Rectal smooth muscle tissue (tissue), 1 donor: Measurements from ENCODE around the gene EXOC4.

Experiments used
- H3K27ac ChIP-seq: one replicate; pipeline ENCODE4 v1.7.0; 2013; ENCODE audit warnings: low read depth, low read length, inconsistent platforms
- H3K27me3 ChIP-seq: one replicate; pipeline ENCODE4 v1.7.0; 2013; ENCODE audit warnings: low read length; ENCODE audit not compliant: control insufficient read depth, insufficient read depth
- H3K36me3 ChIP-seq: one replicate; pipeline ENCODE4 v1.7.0; 2013; ENCODE audit warnings: low read length; ENCODE audit not compliant: control insufficient read depth, insufficient read depth
- H3K4me1 ChIP-seq: one replicate; pipeline ENCODE4 v1.7.0; 2013; ENCODE audit warnings: low read length; ENCODE audit not compliant: control insufficient read depth, insufficient read depth
- H3K4me3 ChIP-seq: one replicate; pipeline ENCODE4 v1.7.0; 2013; ENCODE audit warnings: low read length
- H3K9ac ChIP-seq: one replicate; pipeline ENCODE4 v1.7.0; 2013; ENCODE audit warnings: low read length

Gene EXOC4

DNA sequence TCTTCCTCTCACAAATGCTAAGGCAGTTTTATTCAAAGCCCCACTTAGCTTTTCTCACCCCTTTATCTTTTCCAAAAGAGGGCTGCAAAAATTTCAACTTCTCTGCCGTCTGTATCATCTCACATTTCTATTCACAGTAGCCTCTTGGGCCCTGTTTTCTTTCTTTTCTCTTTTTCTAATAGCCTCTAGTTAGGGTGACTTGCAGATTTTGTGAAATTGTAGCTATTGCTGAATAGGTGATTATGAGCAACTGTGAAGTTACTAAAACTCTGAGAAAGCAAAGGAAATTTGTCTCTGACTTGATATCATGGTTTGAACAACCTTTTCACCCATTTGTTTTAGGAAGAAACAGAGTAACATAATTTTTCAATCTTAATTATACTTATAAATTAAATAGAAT lies 29.2 kb downstream of the EXOC4 start:
- Histone ChIP-seq H3K9ac (no peak overlapping the region), H3K27me3 (no peaks in the 10 kb centered on the region), H3K4me1 (no peaks in the 10 kb centered on the region), H3K36me3 (no peaks in the 10 kb centered on the region), H3K27ac (no peak overlapping the region), H3K4me3 (no peak overlapping the region)

DNA sequence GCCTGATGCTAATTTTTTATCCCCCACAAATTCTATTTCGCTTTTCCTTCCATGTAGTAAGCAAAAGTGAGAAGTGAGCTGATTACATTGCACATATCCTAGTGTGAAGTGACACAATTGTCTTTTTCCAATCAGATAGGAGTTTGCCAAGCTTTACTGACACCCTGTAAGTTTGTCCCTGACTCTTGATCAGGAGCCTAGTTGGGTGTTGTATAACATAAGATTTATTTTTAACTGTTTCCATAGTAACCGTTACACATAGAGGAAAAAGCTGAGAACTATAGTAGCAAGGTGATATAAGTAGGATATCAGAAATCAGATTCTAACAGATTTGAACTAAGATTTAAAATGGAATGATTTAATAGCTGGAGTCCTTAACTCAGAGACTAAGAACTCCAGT lies 31.2 kb downstream of the EXOC4 start:
- Histone ChIP-seq H3K27me3 (no peaks in the 10 kb centered on the region), H3K4me1 (no peaks in the 10 kb centered on the region), H3K4me3 (no peak overlapping the region), H3K9ac (no peak overlapping the region), H3K36me3 (no peaks in the 10 kb centered on the region), H3K27ac (no peak overlapping the region)

DNA sequence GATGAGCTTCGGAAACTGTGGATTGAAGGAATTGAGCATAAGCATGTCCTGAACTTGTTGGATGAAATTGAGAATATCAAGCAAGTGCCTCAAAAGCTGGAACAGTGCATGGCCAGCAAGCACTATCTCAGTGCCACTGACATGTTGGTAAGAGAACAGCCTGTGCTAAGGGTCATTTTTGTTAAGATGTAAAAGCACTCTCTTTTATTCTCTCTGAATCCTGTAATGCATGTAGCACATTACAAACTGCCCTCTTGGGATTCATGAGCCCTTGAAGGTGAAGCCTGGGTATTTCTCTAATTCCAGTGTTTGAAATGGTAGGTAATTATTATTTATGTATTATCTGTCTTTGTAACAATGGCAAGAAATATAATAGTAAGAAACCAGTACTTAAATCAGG lies 36.1 kb downstream of the EXOC4 start:
- no peak overlapping the region for H3K9ac ChIP-seq
- no peak overlapping the region for H3K27ac ChIP-seq
- no peak overlapping the region for H3K4me3 ChIP-seq
- no peaks in the 10 kb centered on the region for H3K27me3 ChIP-seq
- no peaks in the 10 kb centered on the region for H3K4me1 ChIP-seq
- no peaks in the 10 kb centered on the region for H3K36me3 ChIP-seq

DNA sequence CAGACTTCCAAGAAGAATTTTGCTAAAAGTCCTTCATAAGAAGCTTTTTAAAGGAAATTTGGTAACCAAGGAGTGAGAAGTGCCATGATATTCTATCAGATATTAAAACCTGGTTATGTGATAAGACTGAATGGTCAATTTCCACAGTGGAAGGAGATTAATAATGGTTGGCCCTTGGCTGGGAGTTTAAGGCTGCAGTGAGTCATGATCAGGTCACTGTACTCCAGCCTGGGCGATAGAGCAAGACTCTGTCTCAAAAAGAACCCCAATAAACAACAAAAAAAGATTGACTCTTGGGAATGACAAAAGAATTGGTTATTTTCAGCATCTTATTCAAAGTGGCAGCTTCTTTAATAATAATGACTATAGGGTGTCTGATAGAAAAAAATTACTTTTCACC lies 37.2 kb downstream of the EXOC4 start:
- H3K4me1 ChIP-seq: no peaks in the 10 kb centered on the region

DNA sequence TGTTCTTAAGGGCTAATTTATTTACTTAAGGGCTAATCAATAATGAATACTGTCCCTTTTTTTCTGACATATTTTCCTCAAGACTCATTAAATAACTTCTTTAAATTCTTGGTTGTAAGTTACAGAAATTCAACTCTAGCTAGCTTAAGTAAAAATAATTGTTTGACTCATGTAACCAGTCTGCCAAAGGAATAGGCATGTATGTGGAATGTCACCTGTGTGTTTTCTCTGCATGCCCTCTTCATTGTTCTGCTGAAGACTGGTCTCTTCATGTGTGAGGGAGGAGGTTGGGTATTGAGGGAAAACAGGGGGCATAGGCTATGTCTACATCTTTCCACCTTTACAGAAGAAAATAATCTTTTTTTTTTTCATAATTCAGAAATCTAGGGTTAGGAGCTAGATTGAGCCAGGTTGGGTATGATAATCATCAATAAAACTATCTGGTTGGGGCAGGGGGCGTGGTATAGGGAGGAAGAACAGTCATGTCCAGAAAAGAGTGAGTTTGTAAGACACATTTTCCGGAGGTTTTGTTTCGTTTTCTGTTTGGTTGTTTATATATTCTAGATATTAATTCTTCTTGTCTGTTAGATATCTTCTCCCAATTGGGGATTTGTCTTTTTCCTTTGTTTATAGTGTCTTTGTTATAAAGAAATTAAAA lies 37.9 kb downstream of the EXOC4 start:
- Histone ChIP-seq H3K27ac (no peak overlapping the region), H3K4me1 (no peaks in the 10 kb centered on the region), H3K27me3 (no peaks in the 10 kb centered on the region), H3K36me3 (no peaks in the 10 kb centered on the region), H3K9ac (no peak overlapping the region), H3K4me3 (no peak overlapping the region)

More for the DNA sequence above, 37.2 kb downstream of the EXOC4 start:
- Histone ChIP-seq H3K4me3 (no peak overlapping the region), H3K27me3 (no peaks in the 10 kb centered on the region), H3K36me3 (no peaks in the 10 kb centered on the region), H3K9ac (no peak overlapping the region), H3K27ac (no peak overlapping the region)

DNA sequence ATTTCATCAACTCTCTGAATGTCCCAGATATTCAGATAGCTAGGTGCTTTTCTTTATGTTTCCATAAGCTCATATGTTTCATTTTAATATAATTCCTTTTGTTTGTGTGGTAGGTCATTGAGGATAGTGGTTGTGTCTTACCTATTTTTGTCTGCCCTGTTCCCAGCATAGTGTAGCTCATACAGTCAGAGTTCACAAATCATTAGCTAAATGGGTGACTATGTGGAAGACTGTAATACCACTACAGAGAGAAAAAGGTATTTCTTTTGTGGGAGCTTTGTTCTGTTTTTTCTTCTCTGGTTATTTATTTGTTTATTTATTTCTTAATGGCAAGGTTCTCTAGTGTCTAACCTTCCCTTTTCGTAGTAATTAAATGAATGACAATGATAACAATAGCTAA lies 39.8 kb downstream of the EXOC4 start:
- H3K27ac ChIP-seq: no peak overlapping the region
- H3K27me3 ChIP-seq: no peaks in the 10 kb centered on the region
- no peaks in the 10 kb centered on the region for H3K4me1 ChIP-seq
- no peak overlapping the region for H3K4me3 ChIP-seq
- H3K9ac ChIP-seq: no peak overlapping the region
- H3K36me3 ChIP-seq: no peaks in the 10 kb centered on the region

DNA sequence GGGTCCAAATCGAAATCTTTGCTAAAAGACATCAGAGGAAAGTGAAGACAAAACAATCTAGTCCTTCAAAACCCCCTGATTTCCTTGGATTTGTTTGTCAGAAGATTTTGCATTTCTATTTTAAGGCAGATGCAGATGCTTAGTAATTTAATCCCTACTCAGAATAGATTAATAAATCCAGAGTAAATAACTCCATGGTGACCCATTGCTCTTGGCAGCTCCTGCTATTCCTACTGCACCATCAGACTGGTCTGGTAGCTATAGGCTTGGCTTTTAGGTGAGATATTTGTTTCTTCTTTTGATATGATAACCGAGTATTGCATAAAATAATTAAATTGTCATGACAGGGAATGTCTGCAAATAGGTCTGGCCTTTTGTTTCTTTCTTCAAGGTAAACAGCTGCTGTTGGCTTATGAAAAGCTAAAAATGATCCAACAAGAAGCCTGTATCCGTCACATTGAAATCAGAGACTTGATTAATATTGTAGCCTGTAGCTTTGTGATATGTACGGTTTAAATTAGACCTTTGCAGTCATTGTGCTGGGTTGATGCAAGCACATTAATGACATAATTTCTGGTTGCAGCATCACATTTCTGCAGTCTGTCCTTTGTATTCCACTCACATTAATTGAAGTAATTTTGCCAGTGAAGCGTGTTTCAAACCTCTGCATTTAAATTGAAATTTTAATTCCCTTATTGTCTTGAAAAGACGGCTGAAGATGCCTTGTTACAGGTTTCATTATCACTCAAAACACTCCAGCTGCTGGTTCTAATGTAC lies 40.7 kb downstream of the EXOC4 start:
- Histone ChIP-seq H3K36me3 (no peaks in the 10 kb centered on the region), H3K9ac (no peak overlapping the region), H3K4me1 (no peaks in the 10 kb centered on the region), H3K27me3 (no peaks in the 10 kb centered on the region), H3K27ac (no peak overlapping the region), H3K4me3 (no peak overlapping the region)

DNA sequence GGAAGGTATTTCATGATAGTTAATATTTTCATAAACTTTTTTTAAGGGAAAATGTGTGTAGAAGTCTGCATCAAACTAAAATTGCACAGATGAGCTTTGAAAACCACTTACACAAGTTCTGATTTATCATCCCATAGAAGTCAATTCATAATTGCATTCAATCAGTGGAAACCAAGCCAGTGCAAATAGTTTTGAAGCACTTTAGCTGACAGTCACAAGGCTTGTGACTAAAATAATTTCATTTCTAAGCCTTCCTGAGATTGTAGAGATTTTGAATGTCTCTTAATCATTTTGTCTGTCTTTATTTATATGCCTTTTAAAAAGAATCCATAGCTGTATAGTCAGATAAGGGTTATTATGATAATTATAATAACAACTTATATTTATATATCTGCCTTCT lies 41.4 kb downstream of the EXOC4 start:
- H3K9ac ChIP-seq: no peak overlapping the region

DNA sequence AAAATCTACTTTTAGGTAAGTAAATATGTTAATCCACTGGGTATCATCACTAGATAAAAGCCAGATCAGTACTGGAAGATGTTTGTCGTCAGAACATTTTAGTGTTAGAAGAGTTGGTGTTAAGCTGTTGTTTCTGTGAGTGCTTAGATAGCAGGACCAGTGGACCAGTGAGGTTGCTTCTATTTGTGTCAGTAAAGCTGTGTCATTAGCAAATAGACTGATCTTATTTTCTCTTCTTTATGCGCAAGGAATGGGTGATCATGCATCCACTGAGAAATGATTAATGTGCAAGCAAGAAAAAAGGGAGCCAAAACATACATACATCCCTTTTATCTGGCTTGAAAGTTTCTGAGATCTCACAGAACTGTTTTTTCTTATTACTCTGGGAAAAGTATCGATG lies 42.6 kb downstream of the EXOC4 start:
- no peaks in the 10 kb centered on the region for H3K36me3 ChIP-seq
- H3K27me3 ChIP-seq: no peaks in the 10 kb centered on the region
- no peak overlapping the region for H3K4me3 ChIP-seq
- H3K9ac ChIP-seq: no peak overlapping the region
- no peak overlapping the region for H3K27ac ChIP-seq
- H3K4me1 ChIP-seq: no peaks in the 10 kb centered on the region

More for the DNA sequence above, 41.4 kb downstream of the EXOC4 start:
- Histone ChIP-seq H3K4me1 (no peaks in the 10 kb centered on the region), H3K27ac (no peak overlapping the region), H3K36me3 (no peaks in the 10 kb centered on the region), H3K27me3 (no peaks in the 10 kb centered on the region), H3K4me3 (no peak overlapping the region)

DNA sequence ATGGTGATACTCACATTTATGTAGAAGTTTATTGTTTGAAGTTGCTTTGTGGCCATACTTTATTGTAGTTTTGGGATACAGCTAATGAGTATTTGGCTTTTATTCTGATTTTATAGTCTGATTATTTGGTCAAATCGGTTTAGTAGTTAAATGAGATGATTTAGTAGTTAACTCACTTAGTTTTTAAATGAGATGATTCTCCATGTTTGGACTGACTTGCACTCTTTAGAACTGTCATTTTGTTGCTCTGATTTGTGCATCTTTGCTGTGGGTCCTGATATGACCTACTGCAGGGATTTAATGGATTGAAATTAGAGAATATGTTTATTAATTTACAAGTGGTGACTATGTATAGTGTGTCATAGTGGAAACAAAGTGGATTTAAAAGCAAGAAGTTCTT lies 44.2 kb downstream of the EXOC4 start:
- no peaks in the 10 kb centered on the region for H3K27me3 ChIP-seq
- H3K36me3 ChIP-seq: no peaks in the 10 kb centered on the region
- H3K27ac ChIP-seq: no peak overlapping the region
- H3K9ac ChIP-seq: no peak overlapping the region
- H3K4me1 ChIP-seq: no peaks in the 10 kb centered on the region
- H3K4me3 ChIP-seq: no peak overlapping the region

DNA sequence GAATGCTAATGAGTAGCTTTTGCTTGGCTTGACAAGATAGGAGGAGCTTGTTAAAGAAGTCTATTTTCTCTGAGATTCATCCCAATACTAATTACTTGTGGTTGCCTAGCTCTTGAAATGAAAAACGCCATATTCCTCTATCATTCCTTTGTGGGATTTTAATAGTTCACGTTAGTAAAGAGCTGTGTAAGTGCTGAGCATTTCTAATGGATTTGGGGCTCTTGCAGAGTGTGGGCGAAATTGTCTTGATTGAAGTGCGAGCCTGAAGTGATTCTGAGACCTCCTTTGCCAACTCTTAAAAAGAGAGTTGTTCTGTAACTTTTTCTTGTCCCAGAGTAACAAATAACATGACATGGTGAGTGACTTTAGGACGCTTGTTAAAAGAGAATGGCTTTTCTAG lies 45.2 kb downstream of the EXOC4 start:
- Histone ChIP-seq H3K9ac (no peak overlapping the region), H3K4me1 (no peaks in the 10 kb centered on the region), H3K4me3 (no peak overlapping the region), H3K36me3 (no peaks in the 10 kb centered on the region), H3K27ac (no peak overlapping the region), H3K27me3 (no peaks in the 10 kb centered on the region)

DNA sequence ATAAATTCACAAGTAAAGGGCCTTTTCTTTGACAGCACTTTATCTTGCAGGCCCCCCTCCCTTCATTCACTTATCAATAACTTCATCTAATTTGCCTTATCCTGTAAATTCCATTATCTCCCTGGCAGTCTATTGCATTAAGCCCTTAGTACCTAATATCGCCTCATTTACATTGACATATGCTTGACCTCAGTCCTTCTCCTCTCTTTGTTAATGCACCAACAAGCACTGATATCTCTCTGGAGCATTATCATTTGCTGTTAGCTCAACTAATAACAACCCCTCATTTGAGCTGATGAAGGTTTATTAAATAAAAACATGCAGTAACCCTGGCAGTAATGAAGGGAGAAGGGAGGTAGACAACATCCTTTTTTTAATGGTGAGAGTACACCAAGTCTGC lies 46.8 kb downstream of the EXOC4 start:
- Histone ChIP-seq H3K27me3 (no peaks in the 10 kb centered on the region), H3K4me1 (no peaks in the 10 kb centered on the region), H3K27ac (no peak overlapping the region), H3K4me3 (no peak overlapping the region), H3K36me3 (no peaks in the 10 kb centered on the region), H3K9ac (no peak overlapping the region)

DNA sequence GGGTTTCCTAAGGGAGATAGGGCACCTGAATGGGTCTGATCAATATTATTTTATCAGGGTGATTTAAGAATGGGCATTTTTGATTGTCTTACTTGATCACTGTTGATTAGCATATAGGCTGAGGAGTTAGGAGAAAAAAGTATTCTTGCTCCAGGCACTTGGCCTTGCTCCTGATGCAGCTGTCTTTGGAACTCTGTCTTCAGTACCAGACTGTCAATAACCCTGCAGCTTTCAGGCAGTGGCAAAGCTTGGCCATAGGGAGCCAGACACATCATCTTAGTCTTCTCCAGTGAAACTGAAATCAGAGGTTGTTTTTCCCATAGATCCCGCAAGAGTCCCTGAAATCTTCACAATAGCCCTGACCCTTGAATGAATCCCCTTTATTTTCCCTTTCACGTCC lies 47.2 kb downstream of the EXOC4 start:
- H3K36me3 ChIP-seq: no peaks in the 10 kb centered on the region
- H3K27ac ChIP-seq: no peak overlapping the region
- H3K9ac ChIP-seq: no peak overlapping the region
- H3K27me3 ChIP-seq: no peaks in the 10 kb centered on the region
- no peak overlapping the region for H3K4me3 ChIP-seq
- no peaks in the 10 kb centered on the region for H3K4me1 ChIP-seq
